Neural cell (in vitro differentiated cells): ENCODE measurements around the gene TGFBI. TPM values are rescaled to one million over a fixed set of nuclear protein-coding genes. Genes with fewer than 3 reads are reported as not detected.

ENCODE experiments used
- H2AFZ ChIP-seq: fragments of 200-600, 300-800 bp; sonication (generic), shearing (Covaris generic); 2 replicates; pipeline ENCODE4 v1.6.0; 2014; ENCODE audit warnings: low read depth, mild to moderate bottlenecking, antibody characterized with exemption, low read length, moderate library complexity
- H3F3A ChIP-seq: fragments of 200-600 bp; shearing (Covaris generic); 2 replicates; pipeline ENCODE4 v1.6.1; 2016; ENCODE audit warnings: mild to moderate bottlenecking, moderate library complexity, mixed read lengths, antibody characterized with exemption, low read length; ENCODE audit not compliant: insufficient read depth, poor library complexity, severe bottlenecking
- H3K27ac ChIP-seq: fragments of 200-600, 300-800 bp; sonication (generic), shearing (Covaris generic); 2 replicates; pipeline ENCODE4 v1.5.1; 2014; ENCODE audit warnings: mild to moderate bottlenecking, low read length, moderate library complexity
- H3K27me3 ChIP-seq: fragments of 300-800, 200-600 bp; sonication (generic), shearing (Covaris generic); 2 replicates; pipeline ENCODE4 v1.6.0; 2014; ENCODE audit warnings: mild to moderate bottlenecking, low read depth, low read length, moderate library complexity; ENCODE audit not compliant: insufficient read depth
- H3K36me3 ChIP-seq: fragments of 300-800, 200-600 bp; sonication (generic), shearing (Covaris generic); 2 replicates; pipeline ENCODE4 v1.5.1; 2014; ENCODE audit warnings: mild to moderate bottlenecking, antibody characterized with exemption, low read length, moderate library complexity; ENCODE audit not compliant: insufficient read depth
- H3K4me2 ChIP-seq: fragments of 300-800, 200-600 bp; sonication (generic), shearing (Covaris generic); 2 replicates; pipeline ENCODE4 v1.6.0; 2014; ENCODE audit warnings: mild to moderate bottlenecking, low read length
- H3K4me3 ChIP-seq: fragments of 300-800, 200-600 bp; sonication (generic), shearing (Covaris generic); 2 replicates; pipeline ENCODE4 v1.5.1; 2014; ENCODE audit warnings: mild to moderate bottlenecking, low read length, moderate library complexity
- H3K79me2 ChIP-seq: fragments of 200-600 bp; shearing (Covaris generic); replicated peaks from 2 replicates; pipeline ENCODE4 v1.6.0; 2014; ENCODE audit warnings: mild to moderate bottlenecking, low read length, moderate library complexity; ENCODE audit not compliant: insufficient read depth
- H3K9ac ChIP-seq: fragments of 300-800, 200-600 bp; sonication (generic), shearing (Covaris generic); 2 replicates; pipeline ENCODE4 v1.6.1; 2016; ENCODE audit warnings: mild to moderate bottlenecking, low read length, mixed read lengths
- H3K9me2 ChIP-seq: fragments of 200-600 bp; shearing (Covaris generic); 2 replicates; pipeline ENCODE4 v1.6.1; 2016; ENCODE audit warnings: mild to moderate bottlenecking, low read length, mixed read lengths; ENCODE audit not compliant: insufficient read depth
- H3K9me3 ChIP-seq: fragments of 200-600, 300-800 bp; sonication (generic), shearing (Covaris generic); 2 replicates; pipeline ENCODE4 v1.6.1; 2016; ENCODE audit warnings: mild to moderate bottlenecking, mixed run types, low read length, moderate library complexity, mixed read lengths
- H4K20me1 ChIP-seq: fragments of 200-600 bp; shearing (Covaris generic); 2 replicates; pipeline ENCODE4 v1.6.1; 2016; ENCODE audit warnings: mild to moderate bottlenecking, mixed run types; ENCODE audit not compliant: insufficient read depth
- EP300 ChIP-seq: fragments of 450-650 bp; conservative IDR thresholded peaks from 2 replicates; pipeline ENCODE4 v1.6.1; 2014; ENCODE audit warnings: antibody characterized with exemption, mild to moderate bottlenecking, moderate library complexity; ENCODE audit not compliant: poor library complexity, severe bottlenecking
- EZH2 ChIP-seq: fragments of 200-600, 300-800 bp; shearing (Covaris generic), sonication (generic); IDR thresholded peaks from 2 replicates; pipeline ENCODE4 v1.6.1; 2014; ENCODE audit warnings: antibody characterized with exemption, low read length, borderline replicate concordance, mild to moderate bottlenecking; ENCODE audit not compliant: insufficient read depth, poor library complexity, severe bottlenecking
- MXI1 ChIP-seq: fragments of 450-650 bp; conservative IDR thresholded peaks from 2 replicates; pipeline ENCODE4 v1.6.1; 2014; ENCODE audit warnings: antibody characterized with exemption, mild to moderate bottlenecking; ENCODE audit not compliant: poor library complexity, severe bottlenecking
- POLR2AphosphoS5 ChIP-seq: IDR thresholded peaks from 2 replicates; pipeline ENCODE4 v1.6.1; 2012
- RAD21 ChIP-seq: fragments of 450-650 bp; conservative IDR thresholded peaks from 2 replicates; pipeline ENCODE4 v1.6.1; 2014; ENCODE audit warnings: antibody characterized with exemption, mild to moderate bottlenecking, moderate library complexity
- SMC3 ChIP-seq: fragments of 450-650 bp; conservative IDR thresholded peaks from 2 replicates; pipeline ENCODE4 v1.6.1; 2014; ENCODE audit warnings: antibody characterized with exemption, mild to moderate bottlenecking, moderate library complexity; ENCODE audit not compliant: poor library complexity
- TAF1 ChIP-seq: IDR thresholded peaks from 2 replicates; pipeline ENCODE4 v1.6.1; 2012; ENCODE audit warnings: low read depth
- polyA plus RNA-seq: library from polyadenylated mRNA; depleted of rRNA; stranded (reverse); fragments of >200 nt; gene quantifications from 2 replicates; pipeline ENCODE4 v1.2.3, GENCODE V29; 2014
- TF ChIP-seq, protein P1 (sequence below): fragments of 450-650 bp; IDR thresholded peaks from 2 replicates; pipeline ENCODE4 v1.5.1; 2014; ENCODE audit warnings: antibody characterized with exemption, mild to moderate bottlenecking, moderate library complexity; ENCODE audit not compliant: poor library complexity, severe bottlenecking
- TF ChIP-seq, protein P2 (sequence below): IDR thresholded peaks from 2 replicates; pipeline ENCODE4 v1.6.1; 2012; ENCODE audit warnings: borderline replicate concordance

TGFBI gene
- polyA plus RNA-seq, 1 donor from 2014 or later: 0.71 TPM

DNA sequence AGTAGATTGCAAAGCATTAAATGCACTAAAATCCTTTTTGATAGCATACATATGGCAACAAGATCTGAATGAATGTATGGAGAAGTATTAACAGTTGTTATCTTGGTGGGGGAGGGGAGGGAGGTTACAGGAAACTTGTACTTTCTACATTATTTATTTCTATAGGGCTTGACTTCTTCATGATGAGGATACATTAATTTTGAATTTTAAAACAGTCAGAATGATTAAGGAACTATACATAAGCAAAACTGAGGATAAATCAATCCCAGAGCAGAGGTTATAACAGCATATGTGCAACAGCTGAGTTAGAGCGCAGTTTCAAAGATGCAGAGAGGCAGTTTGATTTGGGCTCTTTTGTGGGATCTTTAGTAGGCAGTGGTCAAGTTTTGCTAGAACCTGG, 80.0 kb downstream of the TGFBI start:
- H3F3A ChIP-seq: no peaks in the 10 kb centered on the region
- H3K36me3 ChIP-seq: no peaks in the 10 kb centered on the region
- no peaks in the 10 kb centered on the region for H3K9me2 ChIP-seq
- H3K27ac ChIP-seq: no peak overlapping the region
- H3K9ac ChIP-seq: no peak overlapping the region
- H3K4me2 ChIP-seq: no peak overlapping the region
- no peaks in the 10 kb centered on the region for H3K27me3 ChIP-seq
- TF ChIP-seq SMC3 (no peak), POLR2AphosphoS5 (no peak), TAF1 (no peak), RAD21 (no peak), EP300 (no peak), EZH2 (no peak), MXI1 (no peak)
- TF ChIP-seq, protein P1, sequence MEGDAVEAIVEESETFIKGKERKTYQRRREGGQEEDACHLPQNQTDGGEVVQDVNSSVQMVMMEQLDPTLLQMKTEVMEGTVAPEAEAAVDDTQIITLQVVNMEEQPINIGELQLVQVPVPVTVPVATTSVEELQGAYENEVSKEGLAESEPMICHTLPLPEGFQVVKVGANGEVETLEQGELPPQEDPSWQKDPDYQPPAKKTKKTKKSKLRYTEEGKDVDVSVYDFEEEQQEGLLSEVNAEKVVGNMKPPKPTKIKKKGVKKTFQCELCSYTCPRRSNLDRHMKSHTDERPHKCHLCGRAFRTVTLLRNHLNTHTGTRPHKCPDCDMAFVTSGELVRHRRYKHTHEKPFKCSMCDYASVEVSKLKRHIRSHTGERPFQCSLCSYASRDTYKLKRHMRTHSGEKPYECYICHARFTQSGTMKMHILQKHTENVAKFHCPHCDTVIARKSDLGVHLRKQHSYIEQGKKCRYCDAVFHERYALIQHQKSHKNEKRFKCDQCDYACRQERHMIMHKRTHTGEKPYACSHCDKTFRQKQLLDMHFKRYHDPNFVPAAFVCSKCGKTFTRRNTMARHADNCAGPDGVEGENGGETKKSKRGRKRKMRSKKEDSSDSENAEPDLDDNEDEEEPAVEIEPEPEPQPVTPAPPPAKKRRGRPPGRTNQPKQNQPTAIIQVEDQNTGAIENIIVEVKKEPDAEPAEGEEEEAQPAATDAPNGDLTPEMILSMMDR: no peak
- TF ChIP-seq, protein P2, sequence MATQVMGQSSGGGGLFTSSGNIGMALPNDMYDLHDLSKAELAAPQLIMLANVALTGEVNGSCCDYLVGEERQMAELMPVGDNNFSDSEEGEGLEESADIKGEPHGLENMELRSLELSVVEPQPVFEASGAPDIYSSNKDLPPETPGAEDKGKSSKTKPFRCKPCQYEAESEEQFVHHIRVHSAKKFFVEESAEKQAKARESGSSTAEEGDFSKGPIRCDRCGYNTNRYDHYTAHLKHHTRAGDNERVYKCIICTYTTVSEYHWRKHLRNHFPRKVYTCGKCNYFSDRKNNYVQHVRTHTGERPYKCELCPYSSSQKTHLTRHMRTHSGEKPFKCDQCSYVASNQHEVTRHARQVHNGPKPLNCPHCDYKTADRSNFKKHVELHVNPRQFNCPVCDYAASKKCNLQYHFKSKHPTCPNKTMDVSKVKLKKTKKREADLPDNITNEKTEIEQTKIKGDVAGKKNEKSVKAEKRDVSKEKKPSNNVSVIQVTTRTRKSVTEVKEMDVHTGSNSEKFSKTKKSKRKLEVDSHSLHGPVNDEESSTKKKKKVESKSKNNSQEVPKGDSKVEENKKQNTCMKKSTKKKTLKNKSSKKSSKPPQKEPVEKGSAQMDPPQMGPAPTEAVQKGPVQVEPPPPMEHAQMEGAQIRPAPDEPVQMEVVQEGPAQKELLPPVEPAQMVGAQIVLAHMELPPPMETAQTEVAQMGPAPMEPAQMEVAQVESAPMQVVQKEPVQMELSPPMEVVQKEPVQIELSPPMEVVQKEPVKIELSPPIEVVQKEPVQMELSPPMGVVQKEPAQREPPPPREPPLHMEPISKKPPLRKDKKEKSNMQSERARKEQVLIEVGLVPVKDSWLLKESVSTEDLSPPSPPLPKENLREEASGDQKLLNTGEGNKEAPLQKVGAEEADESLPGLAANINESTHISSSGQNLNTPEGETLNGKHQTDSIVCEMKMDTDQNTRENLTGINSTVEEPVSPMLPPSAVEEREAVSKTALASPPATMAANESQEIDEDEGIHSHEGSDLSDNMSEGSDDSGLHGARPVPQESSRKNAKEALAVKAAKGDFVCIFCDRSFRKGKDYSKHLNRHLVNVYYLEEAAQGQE: no peak
- H3K79me2 ChIP-seq: no peaks in the 10 kb centered on the region
- no peak overlapping the region for H2AFZ ChIP-seq
- H4K20me1 ChIP-seq: no peaks in the 10 kb centered on the region
- no peak overlapping the region for H3K4me3 ChIP-seq
- no peaks in the 10 kb centered on the region for H3K9me3 ChIP-seq

DNA sequence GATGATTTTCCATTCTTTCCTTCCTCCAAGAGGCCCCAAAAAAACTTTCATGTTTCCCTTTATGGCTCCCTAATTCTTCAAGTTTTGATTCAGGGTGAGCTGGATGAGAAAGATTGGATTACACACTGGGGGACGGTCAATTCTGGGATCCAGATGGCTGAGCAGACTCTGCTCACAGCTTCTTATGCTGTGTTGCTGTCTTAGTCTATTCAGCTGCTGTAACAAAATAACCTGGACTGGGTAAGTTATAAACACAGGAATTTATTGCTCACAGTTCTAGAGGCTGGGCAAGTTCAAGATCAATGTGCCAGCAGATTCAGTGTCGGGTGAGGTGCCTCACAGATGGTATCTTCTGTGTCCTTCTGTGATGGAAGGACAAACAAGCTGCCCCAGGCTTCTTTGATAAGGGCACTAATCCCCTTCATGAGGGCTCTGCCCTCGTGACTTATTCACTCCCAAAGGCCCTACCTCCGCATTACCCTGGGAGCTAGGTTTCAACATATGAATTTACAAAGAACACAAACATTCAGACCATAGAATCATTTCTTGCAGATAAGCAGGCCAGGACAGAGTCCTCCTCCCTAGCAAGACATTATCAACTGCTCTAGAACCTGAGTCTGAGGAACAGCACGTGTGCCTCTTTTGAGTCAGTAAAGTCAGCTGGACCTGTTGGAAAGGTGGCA, 80.8 kb downstream of the TGFBI start:
- H3K9me2 ChIP-seq: no peaks in the 10 kb centered on the region
- no peak overlapping the region for H3K4me2 ChIP-seq
- no peaks in the 10 kb centered on the region for H3K36me3 ChIP-seq
- H4K20me1 ChIP-seq: no peaks in the 10 kb centered on the region
- no peaks in the 10 kb centered on the region for H3F3A ChIP-seq
- H3K79me2 ChIP-seq: no peaks in the 10 kb centered on the region
- TF ChIP-seq POLR2AphosphoS5 (no peak), TAF1 (no peak), SMC3 (no peak), EP300 (no peak), EZH2 (no peak), RAD21 (no peak), MXI1 (no peak)
- TF ChIP-seq, protein P2: no peak
- TF ChIP-seq, protein P1: no peak
- no peak overlapping the region for H3K9ac ChIP-seq
- H3K27ac ChIP-seq: no peak overlapping the region
- no peaks in the 10 kb centered on the region for H3K9me3 ChIP-seq
- no peaks in the 10 kb centered on the region for H3K27me3 ChIP-seq
- H2AFZ ChIP-seq: no peak overlapping the region
- no peak overlapping the region for H3K4me3 ChIP-seq
